ENCODE measurements around the gene FTSJ1. TPM values are rescaled to one million over a fixed set of nuclear protein-coding genes. Genes with fewer than 3 reads are reported as not detected.

FTSJ1 gene
- total and polyA plus RNA-seq, 2 experiments from 2014 or later = 42.8 to 76.3 TPM

GRCh38 chrX:48497871-48498270 is 21.9 kb downstream of the FTSJ1 start (continued):
- no peak for TF ChIP-seq EZH2 (IDR thresholded peaks at IDR 0.05; ENCODE audit: low read depth, unreplicated experiment)

- Histone ChIP-seq H3K79me2 (replicated peaks; ENCODE audit: insufficient read depth) (no peaks in the 10 kb centered on the region), H4K20me1 (replicated peaks; ENCODE audit: insufficient read depth) (no peaks in the 10 kb centered on the region), H3K4me2 (no peak overlapping the region), H3K27me3 (ENCODE audit: insufficient read depth) (no peaks in the 10 kb centered on the region), H3K4me3 (no peak overlapping the region), H3K36me3 (ENCODE audit: insufficient read depth) (no peaks in the 10 kb centered on the region), H3F3A (replicated peaks; ENCODE audit: low read depth) (no peaks in the 10 kb centered on the region), H2AFZ (no peak overlapping the region), H3K27ac (ENCODE audit: low read depth) (no peak overlapping the region), H3K4me1 (ENCODE audit: insufficient read depth) (no peaks in the 10 kb centered on the region), H3K9me2 (ENCODE audit: insufficient read depth) (no peaks in the 10 kb centered on the region)
- H3K4me1 Mint-ChIP-seq = no peaks in the 10 kb centered on the region
- no peak for TF ChIP-seq NANOG (IDR thresholded peaks at IDR 0.05; ENCODE audit: borderline replicate concordance)
- no peak for TF ChIP-seq STAT1 (IDR thresholded peaks at IDR 0.05; ENCODE audit: unreplicated experiment)
- TF ChIP-seq ZNF331 (CRISPR knock-in tag; IDR thresholded peaks at IDR 0.05; ENCODE audit: low read depth) = no peak
- no peak for TF ChIP-seq EZH2phosphoT487 (IDR thresholded peaks at IDR 0.05; ENCODE audit: unreplicated experiment)
- TF ChIP-seq CTCF (conservative IDR thresholded peaks at IDR 0.05; ENCODE audit: low read depth in 2 of 2) = no peak
- TF ChIP-seq POLR2AphosphoS5 (IDR thresholded peaks at IDR 0.05; ENCODE audit: low read depth) = no peak
- DNase-seq (ENCODE audit: low spot score) (no peak), ATAC-seq (no peak)
- peaks cover 2% of the 10 kb centered on the region for H3K27me3 Mint-ChIP-seq (ENCODE audit: insufficient read depth, low read depth, poor library complexity)
- H3K36me3 Mint-ChIP-seq (ENCODE audit: low read depth) = no peaks in the 10 kb centered on the region
- H3K4me3 Mint-ChIP-seq = no peak overlapping the region
- no peaks in the 10 kb centered on the region for H3K9me3 Mint-ChIP-seq
- H3K27ac Mint-ChIP-seq = no peak overlapping the region
These were observed 22.4 kb downstream of the FTSJ1 start for GRCh38 chrX:48498374-48498809.

- no peaks in the 10 kb centered on the region for H3K9me2 ChIP-seq (ENCODE audit: insufficient read depth)
- no peak overlapping the region for H3K27ac ChIP-seq (ENCODE audit: low read depth)
- H3K27me3 Mint-ChIP-seq (ENCODE audit: insufficient read depth, low read depth, poor library complexity) = no peaks in the 10 kb centered on the region
- no peak overlapping the region for H3K4me3 ChIP-seq
- no peaks in the 10 kb centered on the region for H3K4me1 ChIP-seq (ENCODE audit: insufficient read depth)
- no peaks in the 10 kb centered on the region for H3K79me2 ChIP-seq (replicated peaks; ENCODE audit: insufficient read depth)
- DNase-seq (ENCODE audit: low spot score) (no peak), ATAC-seq (no peak)
- H4K20me1 ChIP-seq (replicated peaks; ENCODE audit: insufficient read depth) = no peaks in the 10 kb centered on the region
- no peak overlapping the region for H3K4me3 Mint-ChIP-seq
- H3K4me2 ChIP-seq = no peak overlapping the region
- no peaks in the 10 kb centered on the region for H3K27me3 ChIP-seq (ENCODE audit: insufficient read depth)
- H3K36me3 Mint-ChIP-seq (ENCODE audit: low read depth) = no peaks in the 10 kb centered on the region
- H3K9me3 Mint-ChIP-seq = no peaks in the 10 kb centered on the region
- no peak overlapping the region for H2AFZ ChIP-seq
- H3F3A ChIP-seq (replicated peaks; ENCODE audit: low read depth) = no peaks in the 10 kb centered on the region
- no peak overlapping the region for H3K27ac Mint-ChIP-seq
- no peaks in the 10 kb centered on the region for H3K36me3 ChIP-seq (ENCODE audit: insufficient read depth)
- H3K4me1 Mint-ChIP-seq = no peaks in the 10 kb centered on the region
- no peak for TF ChIP-seq ETS1 (IDR thresholded peaks at IDR 0.05)
- no peak for TF ChIP-seq ZNF462 (CRISPR knock-in tag; IDR thresholded peaks at IDR 0.05)
- no peak for TF ChIP-seq EZH2phosphoT487 (IDR thresholded peaks at IDR 0.05; ENCODE audit: unreplicated experiment)
- no peak for TF ChIP-seq JUNB (IDR thresholded peaks at IDR 0.05; ENCODE audit: unreplicated experiment)
- TF ChIP-seq STAT1 (IDR thresholded peaks at IDR 0.05; ENCODE audit: unreplicated experiment) = no peak
These were observed 28.3 kb downstream of the FTSJ1 start for GRCh38 chrX:48504261-48504660.
